ENCODE data around the gene OVOL3. TPM values are rescaled to one million over a fixed set of nuclear protein-coding genes. Genes with fewer than 3 reads are reported as not detected.

The OVOL3 gene
- total RNA-seq, 1 donor from 2014 or later = not detected

DNA sequence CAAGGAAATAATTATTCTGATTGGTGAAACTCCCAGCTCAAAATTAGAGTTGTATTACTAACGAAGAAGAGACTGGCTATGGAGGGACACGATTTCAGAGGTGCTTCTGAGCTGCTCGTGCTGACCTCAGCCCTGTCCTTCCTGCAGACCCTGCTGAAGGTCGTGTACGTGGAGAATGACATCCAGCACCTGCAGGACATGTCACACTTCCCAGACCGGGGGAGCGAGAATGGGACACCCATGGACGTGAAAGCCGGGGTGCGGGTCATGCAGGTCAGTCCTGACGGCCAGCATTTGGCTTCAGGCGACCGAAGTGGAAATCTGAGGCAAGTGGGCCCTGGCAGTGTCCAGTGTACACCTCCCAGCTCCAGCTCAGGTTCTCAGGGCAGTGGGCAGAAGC, 28.0 kb upstream of the OVOL3 start:
- H3K27me3 Mint-ChIP-seq (ENCODE audit: unreplicated experiment) = peaks cover 6% of the 10 kb centered on the region
- H3K27ac Mint-ChIP-seq (ENCODE audit: unreplicated experiment) = no peak overlapping the region
- H3K4me3 Mint-ChIP-seq (ENCODE audit: unreplicated experiment) = no peak overlapping the region
- no peak for DNase-seq (ENCODE audit: low spot score)
- H3K9me3 Mint-ChIP-seq (ENCODE audit: unreplicated experiment) = no peaks in the 10 kb centered on the region
- H3K36me3 Mint-ChIP-seq (ENCODE audit: low read depth, unreplicated experiment) = peaks cover 23% of the 10 kb centered on the region
- TF ChIP-seq, protein P1, sequence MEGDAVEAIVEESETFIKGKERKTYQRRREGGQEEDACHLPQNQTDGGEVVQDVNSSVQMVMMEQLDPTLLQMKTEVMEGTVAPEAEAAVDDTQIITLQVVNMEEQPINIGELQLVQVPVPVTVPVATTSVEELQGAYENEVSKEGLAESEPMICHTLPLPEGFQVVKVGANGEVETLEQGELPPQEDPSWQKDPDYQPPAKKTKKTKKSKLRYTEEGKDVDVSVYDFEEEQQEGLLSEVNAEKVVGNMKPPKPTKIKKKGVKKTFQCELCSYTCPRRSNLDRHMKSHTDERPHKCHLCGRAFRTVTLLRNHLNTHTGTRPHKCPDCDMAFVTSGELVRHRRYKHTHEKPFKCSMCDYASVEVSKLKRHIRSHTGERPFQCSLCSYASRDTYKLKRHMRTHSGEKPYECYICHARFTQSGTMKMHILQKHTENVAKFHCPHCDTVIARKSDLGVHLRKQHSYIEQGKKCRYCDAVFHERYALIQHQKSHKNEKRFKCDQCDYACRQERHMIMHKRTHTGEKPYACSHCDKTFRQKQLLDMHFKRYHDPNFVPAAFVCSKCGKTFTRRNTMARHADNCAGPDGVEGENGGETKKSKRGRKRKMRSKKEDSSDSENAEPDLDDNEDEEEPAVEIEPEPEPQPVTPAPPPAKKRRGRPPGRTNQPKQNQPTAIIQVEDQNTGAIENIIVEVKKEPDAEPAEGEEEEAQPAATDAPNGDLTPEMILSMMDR (IDR thresholded peaks at IDR 0.05; ENCODE audit: unreplicated experiment) = no peak
- no peaks in the 10 kb centered on the region for H3K4me1 Mint-ChIP-seq (ENCODE audit: unreplicated experiment)

DNA sequence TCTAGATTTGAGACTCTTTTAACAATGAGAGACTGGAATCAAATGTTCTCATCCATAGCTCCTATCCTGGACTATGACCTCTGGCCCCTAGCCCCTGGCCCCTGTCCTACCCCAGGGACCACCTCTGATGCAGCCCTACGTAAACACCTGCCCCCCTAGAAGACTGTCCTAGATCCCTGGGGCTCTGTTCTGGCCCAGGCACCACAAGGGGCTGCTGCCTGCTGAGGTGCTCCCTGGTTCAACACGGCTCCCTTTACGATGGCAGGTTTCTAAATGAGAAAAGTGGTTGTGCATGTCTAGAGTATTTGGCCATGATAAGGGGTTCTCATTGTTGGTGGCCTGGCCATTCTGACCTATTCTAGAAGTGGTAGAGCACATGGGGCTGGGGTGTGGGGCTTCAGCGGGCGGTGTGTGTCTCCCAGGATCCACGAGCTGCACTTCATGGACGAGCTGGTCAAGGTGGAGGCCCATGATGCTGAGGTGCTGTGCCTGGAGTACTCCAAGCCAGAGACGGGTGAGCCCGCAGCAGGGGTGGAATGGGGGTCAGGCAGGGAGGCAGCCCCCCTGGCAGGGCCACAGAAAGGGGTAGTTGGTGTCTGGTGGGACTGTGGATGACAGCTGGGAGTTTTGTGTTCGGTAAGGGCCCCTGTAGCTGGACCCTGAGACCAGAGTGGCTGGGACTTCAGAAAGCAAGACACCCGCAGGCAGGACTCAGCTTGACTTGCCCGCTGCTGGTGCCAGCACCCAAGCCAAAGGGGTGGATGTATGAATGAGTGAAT, 26.5 kb upstream of the OVOL3 start:
- H3K4me1 Mint-ChIP-seq (ENCODE audit: unreplicated experiment) = no peaks in the 10 kb centered on the region
- peaks cover 6% of the 10 kb centered on the region for H3K27me3 Mint-ChIP-seq (ENCODE audit: unreplicated experiment)
- H3K27ac Mint-ChIP-seq (ENCODE audit: unreplicated experiment) = no peak overlapping the region
- no peaks in the 10 kb centered on the region for H3K9me3 Mint-ChIP-seq (ENCODE audit: unreplicated experiment)
- no peak for DNase-seq (ENCODE audit: low spot score)
- H3K36me3 Mint-ChIP-seq (ENCODE audit: low read depth, unreplicated experiment) = peaks cover 23% of the 10 kb centered on the region
- no peak overlapping the region for H3K4me3 Mint-ChIP-seq (ENCODE audit: unreplicated experiment)
- TF ChIP-seq, protein P1 (IDR thresholded peaks at IDR 0.05; ENCODE audit: unreplicated experiment) = no peak

DNA sequence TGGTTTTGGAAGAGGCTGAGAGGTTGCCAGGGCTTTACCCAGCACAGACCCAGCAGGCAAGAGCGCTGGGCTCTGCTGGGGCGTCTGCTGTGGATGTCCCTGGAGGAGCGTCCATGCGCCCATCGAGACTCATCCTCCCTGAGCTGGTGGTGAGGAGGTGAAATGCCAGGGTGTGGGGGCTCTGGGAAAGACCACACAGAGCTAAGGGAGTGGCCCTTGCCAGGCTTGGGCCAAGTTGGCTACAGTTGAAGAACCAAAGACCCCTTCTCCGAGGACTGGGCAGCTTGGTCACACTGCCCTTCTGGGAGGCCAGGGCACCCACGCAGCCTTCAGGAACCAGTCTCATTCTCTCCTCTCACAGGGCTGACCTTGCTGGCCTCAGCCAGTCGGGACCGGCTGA, 24.6 kb upstream of the OVOL3 start:
- no peak for DNase-seq (ENCODE audit: low spot score)
- Mint-ChIP-seq H3K4me3 (ENCODE audit: unreplicated experiment) (no peak overlapping the region), H3K27ac (ENCODE audit: unreplicated experiment) (no peak overlapping the region), H3K27me3 (ENCODE audit: unreplicated experiment) (peaks cover 6% of the 10 kb centered on the region), H3K36me3 (ENCODE audit: low read depth, unreplicated experiment) (peaks cover 29% of the 10 kb centered on the region), H3K9me3 (ENCODE audit: unreplicated experiment) (no peaks in the 10 kb centered on the region), H3K4me1 (ENCODE audit: unreplicated experiment) (no peaks in the 10 kb centered on the region)
- TF ChIP-seq, protein P1 (IDR thresholded peaks at IDR 0.05; ENCODE audit: unreplicated experiment) = no peak

DNA sequence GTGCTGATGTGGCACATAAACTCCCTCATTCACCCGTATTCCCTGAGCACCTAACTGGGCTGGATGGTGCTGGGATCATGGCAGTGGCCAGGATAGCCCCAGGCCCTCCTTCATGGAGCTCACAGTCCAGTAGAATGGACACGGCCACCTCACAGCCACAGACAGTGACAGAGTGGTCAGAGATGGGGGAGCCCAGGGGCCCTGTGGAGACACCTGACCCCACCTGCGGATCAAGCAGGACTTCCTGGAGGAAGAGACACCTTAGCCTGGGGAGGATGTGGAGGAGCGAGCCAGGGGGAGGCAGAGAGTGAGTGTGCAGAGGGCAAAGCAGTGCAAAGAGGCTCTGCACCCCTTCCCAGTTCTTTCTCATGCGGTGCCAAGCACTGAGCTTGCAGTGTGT, 21.1 kb upstream of the OVOL3 start:
- peaks cover 24% of the 10 kb centered on the region for H3K36me3 Mint-ChIP-seq (ENCODE audit: low read depth, unreplicated experiment)
- H3K4me3 Mint-ChIP-seq (ENCODE audit: unreplicated experiment) = no peak overlapping the region

More for the DNA sequence above, 21.1 kb upstream of the OVOL3 start:
- TF ChIP-seq, protein P1 (IDR thresholded peaks at IDR 0.05; ENCODE audit: unreplicated experiment) = no peak
- no peaks in the 10 kb centered on the region for H3K9me3 Mint-ChIP-seq (ENCODE audit: unreplicated experiment)
- DNase-seq (ENCODE audit: low spot score) = no peak
- H3K4me1 Mint-ChIP-seq (ENCODE audit: unreplicated experiment) = no peaks in the 10 kb centered on the region
- H3K27me3 Mint-ChIP-seq (ENCODE audit: unreplicated experiment) = no peaks in the 10 kb centered on the region
- no peak overlapping the region for H3K27ac Mint-ChIP-seq (ENCODE audit: unreplicated experiment)
